IMR-90 (cell line): ENCODE results near the gene PLEKHH1.

Experiments used
- FOS ChIP-seq: fragments of 150-350 bp; IDR thresholded peaks from 2 replicates; pipeline ENCODE4 v1.6.1; 2016; ENCODE audit warnings: low read depth, low read length
- POLR2A ChIP-seq: IDR thresholded peaks from 2 replicates; pipeline ENCODE4 v1.6.1; 2012; ENCODE audit warnings: mild to moderate bottlenecking, low read depth, low read length
- RAD21 ChIP-seq: IDR thresholded peaks from 2 replicates; pipeline ENCODE4 v1.6.1; 2012; ENCODE audit warnings: low read length, improper control_type of control experiment
- RFX5 ChIP-seq: IDR thresholded peaks from 2 replicates; pipeline ENCODE4 v1.8.0; 2012; ENCODE audit warnings: low read depth, mild to moderate bottlenecking, low read length, moderate library complexity
- TF ChIP-seq, protein P1 (sequence below): conservative IDR thresholded peaks from 2 replicates; pipeline ENCODE4 v1.5.1; 2012; ENCODE audit warnings: mild to moderate bottlenecking, low read depth, low read length, improper control_type of control experiment

DNA sequence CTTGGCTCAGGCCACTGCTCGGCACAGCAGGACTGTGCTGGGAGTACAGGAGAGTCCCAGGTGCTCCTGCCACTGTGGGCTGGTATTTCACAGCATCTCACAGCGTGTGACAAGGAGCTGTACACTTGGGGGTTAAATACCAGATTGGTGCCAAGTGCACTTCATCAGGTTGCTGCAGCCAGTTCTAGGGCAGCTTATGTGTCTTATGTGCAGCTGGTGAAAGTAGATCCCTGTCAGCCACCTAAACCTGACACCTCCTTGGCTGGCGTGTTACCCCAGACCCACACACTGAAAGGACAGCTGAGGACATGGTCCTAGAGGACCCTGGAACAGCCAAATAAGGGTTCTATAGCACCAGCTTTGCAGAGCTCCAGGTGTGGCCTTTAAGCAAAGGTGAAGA, 18.9 kb downstream of the PLEKHH1 start:
- TF ChIP-seq, protein P1, sequence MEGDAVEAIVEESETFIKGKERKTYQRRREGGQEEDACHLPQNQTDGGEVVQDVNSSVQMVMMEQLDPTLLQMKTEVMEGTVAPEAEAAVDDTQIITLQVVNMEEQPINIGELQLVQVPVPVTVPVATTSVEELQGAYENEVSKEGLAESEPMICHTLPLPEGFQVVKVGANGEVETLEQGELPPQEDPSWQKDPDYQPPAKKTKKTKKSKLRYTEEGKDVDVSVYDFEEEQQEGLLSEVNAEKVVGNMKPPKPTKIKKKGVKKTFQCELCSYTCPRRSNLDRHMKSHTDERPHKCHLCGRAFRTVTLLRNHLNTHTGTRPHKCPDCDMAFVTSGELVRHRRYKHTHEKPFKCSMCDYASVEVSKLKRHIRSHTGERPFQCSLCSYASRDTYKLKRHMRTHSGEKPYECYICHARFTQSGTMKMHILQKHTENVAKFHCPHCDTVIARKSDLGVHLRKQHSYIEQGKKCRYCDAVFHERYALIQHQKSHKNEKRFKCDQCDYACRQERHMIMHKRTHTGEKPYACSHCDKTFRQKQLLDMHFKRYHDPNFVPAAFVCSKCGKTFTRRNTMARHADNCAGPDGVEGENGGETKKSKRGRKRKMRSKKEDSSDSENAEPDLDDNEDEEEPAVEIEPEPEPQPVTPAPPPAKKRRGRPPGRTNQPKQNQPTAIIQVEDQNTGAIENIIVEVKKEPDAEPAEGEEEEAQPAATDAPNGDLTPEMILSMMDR: no peak
- no peak for TF ChIP-seq RFX5
- TF ChIP-seq FOS: no peak
- no peak for TF ChIP-seq RAD21
- TF ChIP-seq POLR2A: no peak
